Globus pallidus (tissue), 1 donor: Measurements from ENCODE around the gene PATE2.

Source experiments
- DNase-seq: peaks from one replicate; pipeline ENCODE4 v3.0.0-alpha.2; 2015; ENCODE audit warnings: low spot score

Gene PATE2

GRCh38 chr11:125778728-125779127 lies at the start of gene PATE2:
PATE2 (minus strand) TSS chr11:125778828; CDS start chr11:125778773, 55 bp downstream.
- no peak for DNase-seq

- DNase-seq, result no peak
Observed at GRCh38 chr11:125807909-125808308, 29.3 kb upstream of the PATE2 start.

- DNase-seq, result no peak
Observed at GRCh38 chr11:125802387-125802786, 23.8 kb upstream of the PATE2 start.

- no peak for DNase-seq
Observed at GRCh38 chr11:125799808-125800207, 21.2 kb upstream of the PATE2 start.

GRCh38 chr11:125797641-125798040 lies 19.0 kb upstream of the PATE2 start:
- DNase-seq, result no peak

- no peak for DNase-seq
Observed at GRCh38 chr11:125790825-125791224, 12.2 kb upstream of the PATE2 start.

GRCh38 chr11:125787827-125788226 lies 9.2 kb upstream of the PATE2 start, which contains the start of gene PATE3:
PATE3 (plus strand) TSS chr11:125788127; CDS start chr11:125788152, 25 bp downstream.
- no peak for DNase-seq

- DNase-seq, result no peak
Observed at GRCh38 chr11:125784678-125785077, 6.0 kb upstream of the PATE2 start.

- no peak for DNase-seq
Observed at GRCh38 chr11:125777309-125777708, 1.3 kb downstream of the PATE2 start.

GRCh38 chr11:125773516-125773915 lies 5.1 kb downstream of the PATE2 start:
- no peak for DNase-seq

- DNase-seq, result no peak
Observed at GRCh38 chr11:125772834-125773505, 5.7 kb downstream of the PATE2 start.

- DNase-seq, result no peak
Observed at GRCh38 chr11:125770583-125770982, 8.0 kb downstream of the PATE2 start.

- DNase-seq, result no peak
Observed at GRCh38 chr11:125768336-125769046, 10.1 kb downstream of the PATE2 start.

GRCh38 chr11:125766251-125766650 lies 12.4 kb downstream of the PATE2 start:
- DNase-seq, result no peak

- no peak for DNase-seq
Observed at GRCh38 chr11:125763483-125763882, 15.1 kb downstream of the PATE2 start.

GRCh38 chr11:125762445-125762844 lies 16.2 kb downstream of the PATE2 start:
- no peak for DNase-seq

- DNase-seq, result no peak
Observed at GRCh38 chr11:125756050-125756449, 22.6 kb downstream of the PATE2 start.

GRCh38 chr11:125750629-125751028 lies 28.0 kb downstream of the PATE2 start:
- DNase-seq, result no peak

GRCh38 chr11:125745979-125746378 lies 32.6 kb downstream of the PATE2 start, which contains the start of gene PATE1:
PATE1 (plus strand) TSS chr11:125746279; CDS start chr11:125746305, 26 bp downstream.
- no peak for DNase-seq

- DNase-seq, result no peak
Observed at GRCh38 chr11:125743681-125744080, 34.9 kb downstream of the PATE2 start.

GRCh38 chr11:125740617-125741016 lies 38.0 kb downstream of the PATE2 start:
- DNase-seq, result no peak

- DNase-seq, result no peak
Observed at GRCh38 chr11:125728969-125729368, 49.7 kb downstream of the PATE2 start.
